Erythroblast (primary cell): Measurements from ENCODE around the gene ENO4.

Source experiments
- DNase-seq, 2 experiments: peaks; one replicate each; lab custom pipeline; 2025; lab: John Stamatoyannopoulos, UW
- GATA1 ChIP-seq: IDR thresholded peaks from 2 replicates; pipeline ENCODE4 v1.6.1; 2011; ENCODE audit warnings: low read depth, mild to moderate bottlenecking, control low read depth, low read length, moderate library complexity
- POLR2A ChIP-seq: IDR thresholded peaks from 2 replicates; pipeline ENCODE4 v1.6.1; 2011; ENCODE audit warnings: mild to moderate bottlenecking, low read length

ENO4 gene

GRCh38 chr10:116849248-116850057, at the start of gene ENO4:
Gene ENO4 (plus strand): TSS chr10:116849499. CDS start chr10:116849567, 68 bp downstream.
- no peak for TF ChIP-seq POLR2A
- no peak for TF ChIP-seq GATA1
- DNase-seq: no peak

- DNase-seq: no peak
- TF ChIP-seq GATA1: no peak
These were observed 48.9 kb upstream of the ENO4 start for GRCh38 chr10:116800286-116800929.

GRCh38 chr10:116801658-116802057, 47.6 kb upstream of the ENO4 start:
- DNase-seq: no peak

GRCh38 chr10:116802474-116802873, 46.8 kb upstream of the ENO4 start:
- TF ChIP-seq GATA1: no peak
- no peak for TF ChIP-seq POLR2A
- DNase-seq: no peak

More at GRCh38 chr10:116801658-116802057, 47.6 kb upstream of the ENO4 start:
- TF ChIP-seq POLR2A: no peak
- no peak for TF ChIP-seq GATA1

GRCh38 chr10:116802876-116803275, 46.4 kb upstream of the ENO4 start:
- TF ChIP-seq GATA1: no peak
- TF ChIP-seq POLR2A: no peak
- no peak for DNase-seq

- DNase-seq: no peak
- no peak for TF ChIP-seq POLR2A
- no peak for TF ChIP-seq GATA1
These were observed 45.6 kb upstream of the ENO4 start for GRCh38 chr10:116803451-116804249.

- no peak for DNase-seq
- TF ChIP-seq POLR2A (no peak), GATA1 (no peak)
These were observed 40.6 kb upstream of the ENO4 start for GRCh38 chr10:116808706-116809105.

- TF ChIP-seq GATA1 (no peak), POLR2A (no peak)
- DNase-seq: no peak
These were observed 39.7 kb upstream of the ENO4 start for GRCh38 chr10:116809483-116810119.

- no peak for DNase-seq
- no peak for TF ChIP-seq GATA1
- no peak for TF ChIP-seq POLR2A
These were observed 39.2 kb upstream of the ENO4 start for GRCh38 chr10:116810120-116810500.

- no peak for DNase-seq
- TF ChIP-seq GATA1 (no peak), POLR2A (no peak)
These were observed 38.4 kb upstream of the ENO4 start for GRCh38 chr10:116810895-116811294.

- TF ChIP-seq GATA1 (no peak), POLR2A (no peak)
- no peak for DNase-seq
These were observed 37.6 kb upstream of the ENO4 start for GRCh38 chr10:116811691-116812090.

- TF ChIP-seq GATA1 (no peak), POLR2A (no peak)
- DNase-seq: no peak
These were observed 33.5 kb upstream of the ENO4 start for GRCh38 chr10:116815641-116816415.

- DNase-seq: no peak
- TF ChIP-seq POLR2A: no peak
- no peak for TF ChIP-seq GATA1
These were observed 32.1 kb upstream of the ENO4 start for GRCh38 chr10:116817178-116817577.
